Breast epithelium (tissue), 3 donors: ENCODE data around the gene METTL25.

Source experiments
- POLR2A ChIP-seq: fragments of 450-650 bp; IDR thresholded peaks from one replicate; pipeline ENCODE4 v1.6.1; 2016; ENCODE audit warnings: antibody characterized with exemption, mild to moderate bottlenecking, moderate library complexity
- TF ChIP-seq, protein P1 (sequence below), 3 donors: fragments of 450-650 bp; IDR thresholded peaks; one replicate each; pipeline ENCODE4 v1.5.1; 2016 to 2017; ENCODE audit warnings: antibody characterized with exemption in 3 of 3, mild to moderate bottlenecking in 3 of 3, moderate library complexity in 3 of 3

DNA sequence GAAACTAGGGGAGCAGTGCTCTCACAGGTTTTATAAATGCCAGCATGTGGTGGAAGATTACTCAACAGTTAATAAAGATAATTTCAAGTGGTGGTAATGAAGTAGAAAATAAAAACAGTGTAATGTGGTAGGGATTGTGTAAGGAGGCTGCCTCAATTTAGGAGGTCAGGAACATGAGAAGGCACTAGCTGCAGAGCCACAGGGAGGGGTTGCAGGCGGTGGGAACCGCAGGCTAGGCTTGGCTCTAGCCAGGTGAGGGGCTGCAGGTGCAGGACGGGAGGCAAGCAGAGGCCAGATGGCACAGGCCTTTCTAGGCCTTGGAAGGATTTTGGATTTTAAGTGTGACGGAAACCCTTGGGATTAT is 768 bp downstream of the METTL25 start:
- TF ChIP-seq POLR2A: no peak
- TF ChIP-seq, protein P1, sequence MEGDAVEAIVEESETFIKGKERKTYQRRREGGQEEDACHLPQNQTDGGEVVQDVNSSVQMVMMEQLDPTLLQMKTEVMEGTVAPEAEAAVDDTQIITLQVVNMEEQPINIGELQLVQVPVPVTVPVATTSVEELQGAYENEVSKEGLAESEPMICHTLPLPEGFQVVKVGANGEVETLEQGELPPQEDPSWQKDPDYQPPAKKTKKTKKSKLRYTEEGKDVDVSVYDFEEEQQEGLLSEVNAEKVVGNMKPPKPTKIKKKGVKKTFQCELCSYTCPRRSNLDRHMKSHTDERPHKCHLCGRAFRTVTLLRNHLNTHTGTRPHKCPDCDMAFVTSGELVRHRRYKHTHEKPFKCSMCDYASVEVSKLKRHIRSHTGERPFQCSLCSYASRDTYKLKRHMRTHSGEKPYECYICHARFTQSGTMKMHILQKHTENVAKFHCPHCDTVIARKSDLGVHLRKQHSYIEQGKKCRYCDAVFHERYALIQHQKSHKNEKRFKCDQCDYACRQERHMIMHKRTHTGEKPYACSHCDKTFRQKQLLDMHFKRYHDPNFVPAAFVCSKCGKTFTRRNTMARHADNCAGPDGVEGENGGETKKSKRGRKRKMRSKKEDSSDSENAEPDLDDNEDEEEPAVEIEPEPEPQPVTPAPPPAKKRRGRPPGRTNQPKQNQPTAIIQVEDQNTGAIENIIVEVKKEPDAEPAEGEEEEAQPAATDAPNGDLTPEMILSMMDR (IDR thresholded peaks at IDR 0.05): no peak
